Trophoblast cell (in vitro differentiated cells and primary cell): ENCODE data around the gene APAF1.

Experiments
- DNase-seq, 2 donors: peaks; one replicate each; pipeline ENCODE4 v3.0.0-alpha.2; 2016
- H2AFZ ChIP-seq: 2 replicates; pipeline ENCODE4 v1.6.1; 2013; ENCODE audit warnings: low read length, moderate library complexity, mild to moderate bottlenecking; ENCODE audit not compliant: insufficient read depth, poor library complexity
- H2AK5ac ChIP-seq: 2 replicates; pipeline ENCODE4 v1.6.1; 2013; ENCODE audit warnings: mild to moderate bottlenecking, low read length
- H2BK120ac ChIP-seq: 2 replicates; pipeline ENCODE4 v1.6.1; 2013; ENCODE audit warnings: low read length, mild to moderate bottlenecking, moderate library complexity; ENCODE audit not compliant: insufficient read depth, poor library complexity
- H2BK12ac ChIP-seq: 2 replicates; pipeline ENCODE4 v1.6.1; 2013; ENCODE audit warnings: mild to moderate bottlenecking, low read length, moderate library complexity
- H2BK5ac ChIP-seq: 2 replicates; pipeline ENCODE4 v1.6.1; 2013; ENCODE audit warnings: low read length, low read depth, moderate library complexity, mild to moderate bottlenecking; ENCODE audit not compliant: poor library complexity
- H3K14ac ChIP-seq: 2 replicates; pipeline ENCODE4 v1.6.1; 2013; ENCODE audit warnings: mild to moderate bottlenecking, low read length
- H3K18ac ChIP-seq: 2 replicates; pipeline ENCODE4 v1.6.1; 2013; ENCODE audit warnings: mild to moderate bottlenecking, low read length
- H3K23ac ChIP-seq: 2 replicates; pipeline ENCODE4 v1.6.1; 2013; ENCODE audit warnings: low read length
- H3K27ac ChIP-seq: 2 replicates; pipeline ENCODE4 v1.5.1; 2013; ENCODE audit warnings: low read depth, mild to moderate bottlenecking, inconsistent platforms, low read length, moderate library complexity
- H3K27me3 ChIP-seq: 2 replicates; pipeline ENCODE4 v1.6.1; 2013; ENCODE audit warnings: inconsistent platforms, mild to moderate bottlenecking, low read length, moderate library complexity; ENCODE audit not compliant: insufficient read depth
- H3K36me3 ChIP-seq, 2 experiments: 1 replicate in 1 of 2; 2 replicates in 1 of 2; pipeline ENCODE4 v1.6.1; 2013; ENCODE audit warnings: low read length in 2 of 2, mild to moderate bottlenecking in 2 of 2, moderate library complexity in 1 of 2; ENCODE audit not compliant: insufficient read depth in 2 of 2, control insufficient read depth in 1 of 2
- H3K4ac ChIP-seq: 2 replicates; pipeline ENCODE4 v1.6.1; 2013; ENCODE audit warnings: low read depth, mild to moderate bottlenecking, low read length, moderate library complexity
- H3K4me1 ChIP-seq, 2 experiments: 1 replicate in 1 of 2; 2 replicates in 1 of 2; pipeline ENCODE4 v1.6.1; 2013; ENCODE audit warnings: low read length in 2 of 2, mild to moderate bottlenecking in 2 of 2, moderate library complexity in 1 of 2; ENCODE audit not compliant: insufficient read depth in 2 of 2, control insufficient read depth in 1 of 2
- H3K4me2 ChIP-seq: 2 replicates; pipeline ENCODE4 v1.6.1; 2013; ENCODE audit warnings: inconsistent platforms, mild to moderate bottlenecking, low read length, moderate library complexity
- H3K4me3 ChIP-seq: 2 replicates; pipeline ENCODE4 v1.5.1; 2013; ENCODE audit warnings: mild to moderate bottlenecking, low read depth, low read length, inconsistent platforms
- H3K79me1 ChIP-seq: one replicate; pipeline ENCODE4 v1.6.1; 2013; ENCODE audit warnings: low read length
- H3K79me2 ChIP-seq: 2 replicates; pipeline ENCODE4 v1.6.1; 2013; ENCODE audit warnings: low read length, mild to moderate bottlenecking; ENCODE audit not compliant: control insufficient read depth, insufficient read depth, poor library complexity
- H3K9ac ChIP-seq: 2 replicates; pipeline ENCODE4 v1.6.1; 2013; ENCODE audit warnings: mild to moderate bottlenecking, low read length
- H3K9me3 ChIP-seq: 2 replicates; pipeline ENCODE4 v1.6.1; 2013; ENCODE audit warnings: low read depth, mild to moderate bottlenecking, control low read depth, inconsistent platforms, low read length; ENCODE audit not compliant: insufficient read depth
- H4K12ac ChIP-seq: 2 replicates; pipeline ENCODE4 v1.6.1; 2013; ENCODE audit warnings: low read depth, mild to moderate bottlenecking, low read length, moderate library complexity
- H4K8ac ChIP-seq: 2 replicates; pipeline ENCODE4 v1.6.1; 2013; ENCODE audit warnings: low read depth, mild to moderate bottlenecking, low read length, moderate library complexity
- H4K91ac ChIP-seq: one replicate; pipeline ENCODE4 v1.6.1; 2013; ENCODE audit warnings: low read depth, mild to moderate bottlenecking, low read length, moderate library complexity
- whole genome bisulfite sequencing: extraction: QIAGEN DNeasy Blood & Tissue Kit; methylation state at CpG from one replicate; pipeline ENCODE4 v1.1.7; 2013; ENCODE audit warnings: missing lambda C conversion rate; ENCODE audit not compliant: insufficient read length, insufficient coverage; ENCODE audit errors: extremely low coverage; 5-methylcytosine and 5-hydroxymethylcytosine counted together

The APAF1 gene

DNA sequence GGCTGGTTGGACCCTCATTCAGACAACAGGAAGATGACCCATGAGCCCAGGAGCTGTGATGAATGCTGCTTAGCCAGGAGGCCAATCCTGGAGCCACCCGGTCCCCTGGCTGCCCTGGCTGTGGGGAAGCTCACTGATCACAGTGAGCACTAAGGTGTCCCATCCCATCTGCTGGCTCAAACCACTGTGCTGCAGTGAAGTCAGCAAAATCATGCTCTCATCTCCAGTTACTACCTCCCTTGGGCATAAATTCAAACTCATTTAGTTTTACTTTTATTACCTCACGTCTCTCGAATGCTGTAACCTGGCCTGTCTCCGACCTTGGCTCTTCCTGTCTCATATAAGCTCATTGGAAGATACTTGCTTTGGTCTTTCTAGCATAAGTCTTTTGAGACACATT lies 112.4 kb downstream of the APAF1 start:
- Histone ChIP-seq H3K18ac (no peak overlapping the region), H2AFZ (no peak overlapping the region), H2BK120ac (no peak overlapping the region), H4K12ac (no peak overlapping the region), H3K79me1 (no peaks in the 10 kb centered on the region), H3K4me1 (no peaks in the 10 kb centered on the region), H3K27ac (no peak overlapping the region), H3K23ac (no peak overlapping the region), H3K27me3 (no peaks in the 10 kb centered on the region), H2AK5ac (no peak overlapping the region), H3K9ac (no peak overlapping the region), H3K4ac (no peak overlapping the region), H3K9me3 (no peaks in the 10 kb centered on the region), H4K8ac (no peak overlapping the region), H3K4me2 (no peak overlapping the region), H3K4me3 (no peak overlapping the region), H3K36me3 (no peaks in the 10 kb centered on the region), H2BK5ac (no peak overlapping the region), H3K79me2 (no peaks in the 10 kb centered on the region), H2BK12ac (no peak overlapping the region), H3K14ac (no peak overlapping the region), H4K91ac (no peak overlapping the region)
- DNase-seq, result no peak
- WGBS, result no CpG with 5 or more reads among the region's 4 CpGs

DNA sequence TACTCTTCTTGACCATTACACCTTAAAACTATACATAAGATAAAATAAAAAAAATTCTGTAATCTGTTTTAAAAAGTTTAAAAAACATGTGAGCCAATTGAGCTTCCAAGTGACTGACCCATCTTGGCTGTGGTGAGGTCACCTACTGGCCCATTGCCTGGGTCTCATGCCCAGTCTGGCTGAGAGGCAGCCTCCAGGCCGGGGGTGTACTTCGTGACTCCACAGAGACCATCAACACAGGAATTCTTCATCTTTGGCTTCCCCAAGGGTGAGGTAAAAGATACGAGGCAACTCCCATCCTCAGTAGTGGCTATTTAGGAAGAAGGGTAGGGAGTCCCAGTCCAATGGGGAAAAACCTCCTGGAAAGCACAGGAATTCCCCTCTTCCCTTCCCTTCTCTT lies 113.2 kb downstream of the APAF1 start:
- H2AK5ac ChIP-seq, result no peak overlapping the region
- DNase-seq, result no peak
- H2BK12ac ChIP-seq, result no peak overlapping the region
- H3K4me1 ChIP-seq, result no peaks in the 10 kb centered on the region
- H4K91ac ChIP-seq, result no peak overlapping the region
- no peak overlapping the region for H3K18ac ChIP-seq
- H3K14ac ChIP-seq, result no peak overlapping the region
- no peak overlapping the region for H3K4me3 ChIP-seq
- no peak overlapping the region for H3K23ac ChIP-seq
- H3K36me3 ChIP-seq, result no peaks in the 10 kb centered on the region
- H3K4ac ChIP-seq, result no peak overlapping the region
- H3K9me3 ChIP-seq, result no peaks in the 10 kb centered on the region
- H3K79me2 ChIP-seq, result no peaks in the 10 kb centered on the region
- no peak overlapping the region for H2AFZ ChIP-seq
- H4K12ac ChIP-seq, result no peak overlapping the region
- no peak overlapping the region for H2BK5ac ChIP-seq
- no peaks in the 10 kb centered on the region for H3K79me1 ChIP-seq
- no peak overlapping the region for H2BK120ac ChIP-seq
- no peaks in the 10 kb centered on the region for H3K27me3 ChIP-seq
- no peak overlapping the region for H4K8ac ChIP-seq
- no peak overlapping the region for H3K27ac ChIP-seq
- H3K4me2 ChIP-seq, result no peak overlapping the region
- WGBS, result no CpG with 5 or more reads among the region's 3 CpGs
- H3K9ac ChIP-seq, result no peak overlapping the region

DNA sequence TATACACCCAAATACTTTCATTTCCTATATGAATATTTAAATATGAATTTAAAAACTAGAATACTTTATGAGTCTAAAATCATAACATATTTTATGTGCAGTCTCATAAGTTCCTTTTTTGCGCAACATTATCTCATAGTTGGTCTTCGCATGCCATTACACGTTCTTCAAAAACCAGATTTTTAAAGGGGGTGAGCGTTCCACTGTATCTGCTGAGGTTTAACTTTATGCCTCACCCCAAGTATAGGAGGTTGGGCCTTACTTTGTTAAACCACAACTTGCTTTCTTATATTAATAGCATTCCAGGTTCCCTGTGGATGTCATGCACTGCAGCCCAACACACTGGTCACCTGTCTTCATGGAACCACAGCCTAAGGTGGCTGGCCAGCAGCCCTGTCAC lies 118.6 kb downstream of the APAF1 start:
- Histone ChIP-seq H3K4me3 (no peak overlapping the region), H2AK5ac (no peak overlapping the region), H3K4me2 (no peak overlapping the region), H3K9ac (no peak overlapping the region), H4K12ac (no peak overlapping the region), H3K79me1 (no peaks in the 10 kb centered on the region), H2BK5ac (no peak overlapping the region), H4K91ac (no peak overlapping the region), H3K4ac (no peak overlapping the region), H3K27ac (no peak overlapping the region), H3K79me2 (no peaks in the 10 kb centered on the region), H3K18ac (no peak overlapping the region), H4K8ac (no peak overlapping the region), H3K36me3 (no peaks in the 10 kb centered on the region), H3K23ac (no peak overlapping the region), H3K14ac (no peak overlapping the region), H2AFZ (no peak overlapping the region), H2BK12ac (no peak overlapping the region), H3K9me3 (no peaks in the 10 kb centered on the region), H2BK120ac (no peak overlapping the region), H3K4me1 (no peaks in the 10 kb centered on the region), H3K27me3 (no peaks in the 10 kb centered on the region)
- WGBS, result no CpG with 5 or more reads among the region's 4 CpGs
- DNase-seq, result no peak

DNA sequence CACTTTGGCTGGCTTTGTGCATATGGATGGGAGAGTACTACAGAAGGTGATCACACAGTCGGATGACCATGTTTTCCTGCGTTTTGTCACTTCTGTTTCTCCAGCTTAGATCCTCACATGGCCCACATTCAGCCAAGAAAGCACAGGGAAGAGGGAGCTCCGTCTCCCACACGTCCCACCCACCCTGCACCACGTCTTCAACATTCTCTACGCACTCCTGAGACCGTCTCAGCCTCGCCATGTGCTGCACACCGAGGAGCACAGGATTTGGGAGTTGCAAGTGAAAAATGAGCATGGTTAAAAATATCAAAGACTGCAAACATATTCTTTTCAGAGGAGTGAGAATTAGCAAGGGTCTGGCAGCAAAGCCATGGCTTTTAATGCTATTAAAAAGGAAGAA lies 122.2 kb downstream of the APAF1 start:
- DNase-seq, result no peak
- Histone ChIP-seq H2BK5ac (no peak overlapping the region), H3K79me1 (no peaks in the 10 kb centered on the region), H3K9ac (no peak overlapping the region), H2BK12ac (no peak overlapping the region), H4K91ac (no peak overlapping the region), H3K27ac (no peak overlapping the region), H3K23ac (no peak overlapping the region), H3K4me2 (no peak overlapping the region), H2AK5ac (no peak overlapping the region), H3K18ac (no peak overlapping the region), H2AFZ (no peak overlapping the region), H3K14ac (no peak overlapping the region), H4K12ac (no peak overlapping the region), H3K9me3 (no peaks in the 10 kb centered on the region), H3K4me1 (no peaks in the 10 kb centered on the region), H2BK120ac (no peak overlapping the region), H3K79me2 (no peaks in the 10 kb centered on the region), H3K4me3 (no peak overlapping the region), H3K27me3 (no peaks in the 10 kb centered on the region), H4K8ac (no peak overlapping the region), H3K4ac (no peak overlapping the region), H3K36me3 (no peaks in the 10 kb centered on the region)
- no CpG with 5 or more reads among the region's 9 CpGs for WGBS

DNA sequence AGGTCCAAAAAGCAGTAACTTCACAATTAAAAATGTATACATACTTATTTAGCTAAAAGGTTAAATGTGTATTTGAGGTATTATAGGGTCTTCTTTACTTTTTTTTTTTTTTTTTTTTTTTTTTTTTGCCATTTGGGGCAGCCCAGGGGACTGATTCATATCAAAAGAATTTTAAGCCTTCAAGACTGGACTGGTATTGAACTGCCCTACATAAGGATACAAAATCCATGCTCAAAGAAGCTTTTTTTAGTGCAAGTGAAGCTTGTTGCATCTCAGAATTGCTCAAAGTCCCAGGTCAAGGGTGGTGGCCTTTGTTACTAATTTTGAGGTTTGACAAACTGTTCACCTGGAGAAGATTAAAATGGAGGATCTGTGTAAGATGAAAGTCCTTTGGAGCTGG lies 124.0 kb downstream of the APAF1 start:
- no peak overlapping the region for H3K4me2 ChIP-seq
- H3K9ac ChIP-seq, result no peak overlapping the region
- no peak overlapping the region for H3K27ac ChIP-seq
- H2AK5ac ChIP-seq, result no peak overlapping the region
- H2BK12ac ChIP-seq, result no peak overlapping the region
- no peaks in the 10 kb centered on the region for H3K79me2 ChIP-seq
- no peak overlapping the region for H3K14ac ChIP-seq
- H3K4me3 ChIP-seq, result no peak overlapping the region
- H3K9me3 ChIP-seq, result no peaks in the 10 kb centered on the region
- no peak overlapping the region for H3K23ac ChIP-seq
- H3K4me1 ChIP-seq, result no peaks in the 10 kb centered on the region
- no peak overlapping the region for H4K8ac ChIP-seq
- H2AFZ ChIP-seq, result no peak overlapping the region
- no peak for DNase-seq
- H4K12ac ChIP-seq, result no peak overlapping the region
- no peaks in the 10 kb centered on the region for H3K79me1 ChIP-seq
- no peak overlapping the region for H3K4ac ChIP-seq
- H2BK120ac ChIP-seq, result no peak overlapping the region
- H3K18ac ChIP-seq, result no peak overlapping the region
- no peak overlapping the region for H2BK5ac ChIP-seq
- no peaks in the 10 kb centered on the region for H3K36me3 ChIP-seq
- no peak overlapping the region for H4K91ac ChIP-seq
- H3K27me3 ChIP-seq, result no peaks in the 10 kb centered on the region
